DMS114 treated with DMSO at 0.1 percent for 48 hours (cell line): ENCODE data around the gene TSEN2.
"Not testable (repeated sequence)": the region's sequence is repeated elsewhere in the genome, so short reads cannot be mapped to it uniquely, and the experiment has no call there.

Source experiments
- DNase-seq: peaks from one replicate; lab custom pipeline; 2025; ENCODE audit not compliant: unreplicated experiment; lab: John Stamatoyannopoulos, UW

TSEN2 gene

DNA sequence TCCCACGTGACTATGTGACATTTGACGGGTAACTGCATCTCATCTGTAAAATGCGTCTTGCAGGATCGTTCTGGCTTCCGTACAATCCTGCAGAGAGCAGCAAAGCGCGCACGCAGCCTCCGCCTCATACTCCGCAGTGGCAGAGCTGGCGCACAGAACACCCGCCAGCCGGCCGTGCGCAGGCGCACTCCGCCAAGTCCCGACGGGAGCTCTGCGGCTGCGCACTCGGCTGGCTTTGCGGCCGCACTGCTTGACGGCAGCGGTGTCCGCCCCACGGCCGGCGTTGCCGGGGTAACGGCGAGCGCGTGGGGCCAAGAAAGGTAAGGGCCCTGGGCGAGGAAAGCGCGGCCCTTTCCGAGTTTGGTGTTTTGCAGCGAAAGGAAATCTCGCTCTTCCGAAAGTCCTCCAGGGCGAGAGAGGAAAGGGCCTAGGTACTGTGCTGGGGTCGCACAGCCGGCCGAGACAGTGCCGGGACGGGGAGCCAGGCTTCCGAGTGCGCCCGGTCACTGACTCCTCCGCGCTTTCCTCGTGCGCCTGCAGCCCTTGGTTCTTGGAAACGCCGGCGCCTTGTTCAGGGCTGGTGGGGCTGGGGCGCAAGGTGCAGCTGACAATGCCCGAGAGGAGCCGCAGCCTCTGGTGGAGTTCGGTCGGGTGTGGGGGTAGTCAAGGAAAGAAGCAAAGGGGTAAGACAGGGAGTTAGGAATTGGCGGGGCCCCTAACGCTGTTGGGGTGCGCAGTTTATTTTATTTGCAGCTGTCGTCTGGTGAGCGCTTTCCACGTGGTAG, at the start of gene TSEN2:
TSEN2 (plus strand) TSS at position 283 of the 785 bp plus-strand sequence. CDS start 5,321 bp downstream, outside the sequence.
- peak; percentile 80 for DNase-seq

DNA sequence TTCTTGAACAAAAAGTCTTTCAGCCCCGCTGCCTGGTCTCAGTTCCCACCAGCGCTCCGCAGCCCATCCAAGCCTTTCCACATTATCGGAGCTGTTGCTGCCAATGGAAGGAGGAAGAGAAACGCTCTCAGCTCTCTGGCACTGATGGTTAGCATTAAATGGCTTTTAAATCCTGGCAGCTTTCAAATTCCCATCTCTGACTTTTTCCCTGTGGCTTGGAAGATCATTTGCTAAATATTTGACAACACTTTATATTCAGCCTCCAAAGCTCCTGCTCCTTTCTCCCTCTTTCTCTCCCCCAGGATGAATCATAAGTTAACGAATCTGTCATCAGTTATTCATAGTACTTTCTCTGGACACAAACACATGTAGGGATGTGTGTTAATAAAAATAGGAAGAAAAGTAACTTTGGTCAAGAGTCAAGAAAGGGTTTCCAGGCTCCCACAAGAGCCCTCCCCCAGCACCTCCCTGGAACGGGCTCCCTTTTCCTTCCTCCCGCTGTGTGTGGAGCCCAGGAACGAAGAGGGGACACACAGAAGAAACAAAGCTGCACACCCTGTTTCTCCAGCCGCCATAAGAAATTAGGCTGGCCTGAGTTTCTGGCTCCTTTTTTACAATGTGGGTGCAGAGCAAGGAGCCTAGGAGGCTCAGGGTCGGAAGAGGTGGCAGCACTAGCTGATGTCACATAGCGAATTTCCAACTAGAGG, 47.6 kb upstream of the TSEN2 start:
- no peak for DNase-seq

DNA sequence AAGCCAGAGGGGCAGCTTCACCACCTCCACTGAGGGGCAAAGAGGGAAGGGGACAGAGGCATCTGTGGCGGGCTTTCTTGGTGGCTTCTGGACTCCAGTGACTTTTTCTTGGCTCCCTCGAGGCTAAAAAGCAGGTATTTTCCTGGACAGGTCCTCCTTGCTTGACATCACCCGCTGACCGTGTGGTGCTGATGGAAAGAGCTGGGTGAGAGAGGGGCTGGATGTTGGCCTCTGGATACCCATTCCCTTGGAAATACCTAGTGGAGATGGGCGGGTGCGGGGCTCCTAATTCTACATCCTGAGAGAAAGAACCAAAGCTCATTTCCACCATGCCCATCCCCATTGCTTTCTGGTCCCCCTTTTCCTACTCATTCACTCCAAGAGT, 47.1 kb upstream of the TSEN2 start:
- DNase-seq, result no peak

DNA sequence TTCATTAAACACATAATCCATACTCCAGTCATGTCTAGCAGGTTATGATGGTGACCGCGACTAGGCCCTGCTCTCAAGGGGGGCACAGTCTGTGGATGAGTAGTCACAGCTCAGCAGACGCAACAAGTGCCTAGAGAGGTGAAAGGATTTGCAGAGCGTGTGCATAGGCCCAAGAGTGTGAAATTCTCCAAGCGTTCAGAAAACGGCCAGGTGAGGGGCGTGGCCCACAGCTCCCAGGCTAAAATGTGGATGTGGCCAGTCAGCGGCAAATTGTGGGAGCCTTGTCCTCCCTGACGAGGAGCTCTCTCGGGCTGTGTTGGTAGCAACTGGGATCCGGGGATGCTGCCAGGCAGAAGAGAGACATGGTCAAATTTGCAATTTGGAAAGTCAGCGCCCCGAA, 46.4 kb upstream of the TSEN2 start:
- no peak for DNase-seq

DNA sequence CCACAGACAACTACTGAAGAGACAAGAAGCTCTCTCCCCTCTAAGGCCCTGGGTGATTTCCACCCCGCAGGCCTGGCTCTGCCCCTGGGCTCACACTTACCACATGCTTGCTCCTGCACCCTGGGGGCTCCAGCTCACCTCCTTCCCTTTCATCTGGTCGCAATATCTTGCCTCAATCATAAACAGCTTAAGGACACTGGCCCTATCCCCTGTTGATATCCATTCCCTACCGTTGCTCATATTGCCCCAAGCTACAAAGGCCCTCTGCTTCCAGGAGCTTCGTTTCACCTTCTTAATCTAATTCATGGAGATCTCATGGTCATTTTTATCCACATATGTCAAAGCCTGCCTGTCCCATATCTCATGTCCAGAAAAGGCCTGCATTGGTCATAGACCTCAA, 46.0 kb upstream of the TSEN2 start:
- DNase-seq, result no peak

DNA sequence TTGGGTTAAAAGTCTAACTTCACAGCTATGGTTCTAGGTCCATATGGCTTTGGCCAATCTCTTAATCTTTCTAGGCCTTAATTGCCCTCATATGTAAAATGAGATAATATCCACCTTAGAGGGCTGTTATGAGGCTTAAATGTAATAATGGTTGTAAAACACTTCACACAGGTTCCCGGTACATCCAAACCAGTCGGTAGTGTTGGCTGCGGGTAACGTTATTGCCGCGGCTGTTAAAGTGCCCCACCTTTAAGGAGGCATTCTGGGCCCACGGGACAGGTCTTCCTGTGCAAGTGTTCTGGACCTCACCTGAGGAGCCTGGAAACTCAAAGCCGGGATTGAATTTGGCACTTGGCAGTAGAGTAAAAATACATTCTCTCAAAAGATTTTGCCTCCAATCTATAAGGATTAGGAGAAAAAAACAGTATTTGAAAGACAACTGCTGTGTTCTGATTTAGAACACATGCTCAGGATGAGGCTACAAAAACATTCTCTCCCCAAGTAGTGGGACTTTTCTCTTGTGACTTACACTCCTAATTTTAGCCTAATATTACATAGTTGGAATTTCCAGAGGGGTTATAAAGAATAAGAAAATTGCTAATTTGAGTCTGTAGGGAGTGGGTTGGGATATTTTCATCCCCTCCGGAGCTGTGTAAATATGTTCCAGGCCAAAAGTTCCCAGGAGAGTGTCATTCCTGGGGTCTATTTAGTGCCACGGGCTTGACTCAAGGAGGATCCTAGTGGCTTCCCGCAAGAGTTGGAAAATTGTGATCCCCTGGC, 44.9 kb upstream of the TSEN2 start:
- no peak for DNase-seq

DNA sequence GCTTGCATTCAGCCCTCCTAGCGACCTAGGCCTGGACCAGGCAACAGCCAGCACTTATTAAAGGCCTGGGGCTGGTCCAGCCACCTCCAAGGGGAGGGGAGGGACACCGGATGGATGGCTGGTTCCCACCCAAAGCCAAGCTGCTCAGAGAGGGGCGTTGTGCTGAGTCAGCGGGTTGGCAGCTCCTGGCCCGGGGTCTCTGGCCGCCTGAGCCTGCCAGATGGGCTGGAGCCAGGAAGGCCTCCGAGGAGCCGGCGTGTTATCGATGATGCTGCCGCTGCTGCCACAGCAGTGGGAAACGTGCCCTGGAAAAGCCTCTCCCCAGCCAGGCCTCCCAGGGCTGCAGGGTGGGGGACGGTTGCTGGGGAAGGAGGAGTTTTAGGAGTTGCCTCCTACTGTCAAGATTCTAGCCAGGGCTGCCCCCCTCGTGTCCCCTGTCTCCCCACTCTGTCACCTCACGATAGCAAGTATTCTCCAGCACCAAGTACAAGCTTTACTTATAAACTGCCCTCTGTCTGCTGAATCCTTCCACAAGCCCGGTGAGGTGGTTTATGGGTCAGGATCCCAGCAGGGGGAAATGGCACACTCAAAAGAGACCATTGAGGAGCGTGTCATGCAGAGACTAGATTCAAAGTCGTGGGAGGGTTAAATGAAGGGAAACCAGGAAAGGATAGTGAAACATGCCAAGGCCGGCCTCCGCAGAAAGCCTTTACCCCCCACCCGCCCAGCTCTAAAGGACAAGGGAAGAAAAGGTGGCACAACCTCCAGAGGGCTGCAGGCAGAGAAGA, 43.2 kb upstream of the TSEN2 start:
- no peak for DNase-seq

DNA sequence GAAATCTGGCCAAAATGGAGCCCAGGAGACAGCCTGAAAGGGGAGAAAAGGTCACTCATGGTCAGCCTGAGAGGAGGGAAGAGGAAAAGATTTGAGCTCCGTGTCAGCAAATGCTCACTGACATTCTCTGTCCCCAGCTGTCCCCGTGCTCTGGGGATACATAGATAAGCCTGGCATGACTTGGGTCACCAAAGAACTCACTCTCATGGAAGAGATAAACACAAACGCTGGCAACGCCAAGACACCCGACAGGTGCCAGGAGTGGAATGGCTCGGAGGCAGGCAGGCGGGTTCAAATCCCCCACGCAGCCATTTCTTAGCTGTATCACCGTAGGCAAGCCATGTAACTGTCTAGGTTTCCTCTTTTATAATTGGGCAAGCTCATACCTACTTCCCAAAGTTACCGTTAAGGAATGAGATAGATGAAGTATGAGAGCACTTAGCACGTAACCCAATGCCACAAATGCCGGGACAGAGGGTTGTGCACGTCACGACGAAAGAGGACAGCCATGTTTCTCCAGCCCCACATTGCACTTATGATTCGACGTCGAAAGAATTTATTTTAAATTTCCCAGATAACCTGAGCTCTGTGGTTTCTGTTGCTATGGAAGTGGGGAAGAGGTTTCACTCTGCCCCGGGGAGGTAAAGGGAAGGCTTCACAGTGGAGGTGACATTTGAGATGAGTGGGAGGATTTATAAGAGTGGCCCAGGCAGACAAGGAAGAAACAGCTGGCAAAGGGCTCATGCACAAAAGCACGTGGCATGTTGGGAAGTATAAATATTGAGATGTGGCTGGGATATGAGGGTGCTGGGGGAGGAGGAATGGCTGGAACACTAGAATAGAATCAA, 41.4 kb upstream of the TSEN2 start:
- DNase-seq, result no peak

DNA sequence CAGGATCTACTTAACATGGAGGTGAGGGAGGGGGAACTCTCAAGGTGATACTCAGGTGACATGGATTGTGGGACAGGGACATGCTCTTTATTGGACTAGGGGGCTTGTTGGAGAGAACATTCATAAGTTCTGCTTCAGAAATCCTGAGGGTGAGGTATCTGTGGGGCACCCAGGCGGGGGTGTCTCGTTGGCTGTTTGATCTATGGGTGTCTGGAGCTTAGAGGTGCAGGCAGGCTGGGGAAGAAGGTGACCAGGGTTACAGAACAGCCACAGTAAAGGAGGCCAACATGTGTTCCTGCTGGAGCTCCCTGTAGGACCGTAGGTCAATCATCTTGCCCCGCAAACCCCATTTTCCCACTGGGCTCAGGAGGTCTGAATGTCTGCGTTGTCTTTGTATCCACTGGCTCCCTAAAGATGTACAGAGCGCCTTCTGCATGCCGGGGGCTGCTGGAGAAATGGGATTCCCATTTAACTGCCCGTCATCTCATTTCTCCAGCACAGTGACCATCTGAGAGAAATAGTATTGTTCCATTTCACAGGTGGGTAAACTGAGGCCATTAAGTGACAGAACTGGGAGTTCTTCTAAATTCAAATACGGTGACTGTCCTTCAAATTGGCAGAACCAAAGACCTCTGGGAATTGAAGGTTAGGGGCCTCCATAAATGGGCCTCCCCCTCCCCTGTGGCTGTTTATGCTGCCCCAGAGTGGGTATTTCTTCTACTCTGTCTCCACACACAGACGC, 40.3 kb upstream of the TSEN2 start:
- no peak for DNase-seq

DNA sequence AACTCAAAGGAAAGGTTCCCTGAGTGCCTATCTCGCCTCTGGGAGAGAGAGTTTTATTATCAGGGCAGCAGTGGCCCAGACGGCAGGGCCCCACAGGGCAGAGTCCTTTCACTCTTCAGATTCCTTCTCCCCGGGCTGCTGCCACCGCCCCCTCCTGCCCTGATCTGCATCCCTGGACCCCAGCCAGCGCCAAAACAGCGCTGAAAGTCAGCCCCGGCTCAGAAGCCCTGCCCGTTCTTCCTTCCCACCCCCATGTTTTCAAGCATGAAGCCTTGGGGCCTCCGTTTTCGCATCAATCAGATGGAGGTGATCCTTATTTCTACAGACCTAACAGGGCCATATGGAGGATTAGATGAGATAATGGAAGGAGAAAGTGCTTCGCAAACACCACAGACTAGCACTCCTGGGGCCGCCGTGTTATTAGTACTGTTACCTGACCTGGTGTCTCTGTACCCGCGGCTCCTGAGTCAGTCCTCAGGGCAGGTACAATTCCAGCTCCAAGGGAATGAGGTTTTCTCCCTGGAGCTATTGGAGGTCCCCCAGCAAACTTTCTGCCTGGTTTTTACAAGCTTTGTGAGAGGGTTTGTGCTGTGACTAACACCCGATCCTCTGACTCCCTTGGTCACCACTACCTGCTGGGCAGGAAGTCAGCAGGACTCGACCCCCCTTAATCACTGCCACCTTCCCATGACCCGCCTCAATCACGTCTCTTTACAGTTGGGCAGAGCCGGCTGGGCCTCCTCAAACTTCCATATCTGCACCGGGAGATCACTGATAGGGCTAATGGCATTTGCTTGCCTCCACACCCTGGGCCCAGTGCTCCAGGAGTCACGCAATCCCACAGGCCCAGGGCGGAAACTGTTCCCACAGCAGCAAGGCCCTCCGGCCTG, 39.5 kb upstream of the TSEN2 start:
- DNase-seq, result no peak

DNA sequence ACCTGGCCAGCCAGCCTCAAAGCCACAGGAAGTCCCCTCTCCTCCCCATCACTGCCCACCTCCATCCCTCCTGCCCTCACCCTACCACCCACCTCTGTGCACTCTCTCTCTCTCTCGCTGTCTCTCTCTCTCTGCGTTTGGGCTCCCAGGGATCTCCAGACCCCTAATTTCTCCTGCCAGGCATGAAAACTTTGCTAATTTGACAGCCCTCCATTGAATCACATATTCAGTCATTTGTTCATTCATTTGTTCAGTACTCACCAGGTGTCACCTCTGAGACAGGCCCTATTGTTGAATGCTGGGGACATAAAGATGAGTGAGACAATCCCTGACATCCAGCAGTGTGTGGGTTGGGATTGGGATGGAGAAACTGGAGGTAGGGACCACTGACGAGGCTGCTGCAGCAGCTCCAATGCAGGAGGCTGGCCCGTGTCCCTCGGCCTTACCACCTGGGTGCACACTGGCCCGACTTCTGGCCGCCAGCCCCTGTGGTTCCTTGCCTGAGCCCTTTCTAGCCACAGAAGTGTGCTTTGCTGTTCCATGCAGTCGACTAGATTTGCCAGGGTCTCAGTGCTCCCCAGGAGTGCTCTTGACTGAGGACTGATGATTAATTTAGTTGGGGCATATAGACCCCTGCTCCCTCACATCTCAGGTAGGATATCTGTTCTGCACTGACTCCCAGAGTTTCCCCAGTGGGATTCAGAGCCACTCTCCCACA, 38.6 kb upstream of the TSEN2 start:
- DNase-seq, result no peak

DNA sequence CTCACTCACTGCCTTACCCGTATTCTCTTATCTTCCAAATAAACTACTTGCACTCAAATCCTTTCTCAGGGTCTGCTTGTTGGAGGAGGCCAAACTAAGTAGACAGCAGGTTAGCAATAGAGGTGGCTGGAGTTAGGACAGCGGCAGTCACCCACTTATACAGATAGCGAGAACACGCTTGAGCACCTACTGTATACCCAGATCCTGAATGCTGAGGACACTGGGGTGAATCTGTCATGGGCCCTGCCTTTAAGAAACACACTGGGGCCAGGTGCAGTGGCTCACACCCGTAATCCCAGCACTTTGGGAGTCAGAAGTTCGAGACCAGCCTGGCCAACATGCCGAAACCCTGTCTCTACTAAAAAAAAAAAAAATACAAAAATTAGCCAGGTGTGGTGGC, 38.0 kb upstream of the TSEN2 start:
- DNase-seq, result no peak

DNA sequence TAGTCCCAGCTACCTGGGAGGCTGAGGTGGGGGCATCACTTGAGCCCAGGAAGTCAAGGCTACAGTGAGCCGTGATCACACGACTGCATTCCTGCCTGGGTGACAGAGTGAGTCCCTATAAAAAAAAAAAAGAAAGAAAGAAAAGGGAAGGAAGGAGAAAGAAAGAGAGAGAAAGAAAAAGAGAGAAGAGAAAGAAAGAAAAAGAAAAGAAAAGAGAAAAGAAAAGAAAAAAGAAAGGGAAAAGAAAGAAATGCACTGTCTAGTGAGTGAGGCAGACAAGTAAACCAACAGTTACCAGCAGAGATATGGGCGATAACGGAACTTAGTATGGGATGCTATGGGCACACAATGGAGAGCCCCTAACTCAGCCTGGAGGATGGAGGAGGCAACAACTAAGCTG, 37.2 kb upstream of the TSEN2 start:
- no peak for DNase-seq

DNA sequence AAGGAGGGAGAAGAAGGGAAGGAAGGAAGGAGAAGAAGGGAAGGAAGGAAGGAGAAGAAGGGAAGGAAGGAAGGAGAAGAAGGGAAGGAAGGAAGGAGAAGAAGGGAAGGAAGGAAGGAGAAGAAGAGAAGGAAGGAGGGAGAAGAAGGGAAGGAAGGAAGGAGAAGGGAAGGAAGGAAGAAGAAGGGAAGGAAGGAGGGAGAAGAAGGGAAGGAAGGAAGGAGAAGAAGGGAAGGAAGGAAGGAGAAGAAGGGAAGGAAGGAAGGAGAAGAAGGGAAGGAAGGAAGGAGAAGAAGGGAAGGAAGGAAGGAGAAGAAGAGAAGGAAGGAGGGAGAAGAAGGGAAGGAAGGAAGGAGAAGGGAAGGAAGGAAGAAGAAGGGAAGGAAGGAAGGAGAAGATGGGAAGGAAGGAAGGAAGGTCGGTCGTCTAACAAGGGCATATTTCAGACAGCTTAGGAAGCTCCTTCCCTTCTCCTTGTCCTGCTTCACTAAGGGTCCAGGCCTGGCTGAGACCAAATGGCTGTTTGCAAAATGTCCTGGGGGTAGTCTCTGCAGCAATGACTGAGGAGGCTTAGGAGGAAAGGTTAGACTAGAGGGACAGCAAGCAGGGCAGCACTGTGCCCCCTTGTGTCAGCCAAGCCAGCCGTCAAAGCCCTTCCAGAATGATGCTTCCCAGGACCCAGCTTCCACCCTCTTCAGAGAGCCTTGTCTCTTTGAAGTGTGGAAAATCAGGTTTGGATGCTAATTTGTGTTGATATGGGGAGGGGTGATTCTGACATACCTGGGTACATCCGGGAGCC, 35.7 kb upstream of the TSEN2 start:
- not testable (repeated sequence) for DNase-seq

DNA sequence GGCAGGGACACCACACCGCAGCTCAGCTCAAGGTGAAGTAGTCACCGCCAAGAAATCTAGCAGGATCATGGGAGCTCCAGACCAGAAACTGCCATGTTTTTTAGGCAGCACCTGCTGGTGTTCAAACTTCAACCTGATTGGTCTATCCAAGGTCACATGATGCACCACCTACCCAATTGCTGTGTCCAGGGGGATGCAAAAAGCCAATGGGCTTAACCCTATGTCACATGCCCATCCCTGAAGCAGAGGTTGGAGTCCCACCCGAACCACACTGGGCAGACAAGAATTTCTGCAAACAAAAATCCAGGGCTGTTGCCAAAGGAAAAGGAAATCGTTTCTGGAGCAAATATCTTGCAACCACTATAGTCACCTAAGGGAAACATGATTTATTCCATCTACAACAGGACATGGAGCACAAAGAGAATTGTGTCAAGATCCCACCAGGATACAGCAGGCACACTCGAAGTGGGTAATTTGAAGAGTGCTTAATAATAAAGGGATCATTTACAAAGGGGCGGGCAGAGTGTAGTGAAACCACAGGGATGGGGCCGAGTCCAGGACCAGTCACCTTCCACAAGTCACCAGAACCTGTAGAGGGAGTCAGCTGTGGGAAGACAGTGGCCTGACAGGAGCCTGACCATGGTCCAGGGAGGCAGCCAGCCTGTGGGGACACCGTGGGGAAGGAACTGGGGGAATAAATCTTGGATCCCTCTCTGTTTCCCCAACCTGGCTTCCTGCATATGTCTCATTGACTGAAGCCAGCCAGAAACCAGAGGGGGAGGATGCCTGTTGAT, 34.2 kb upstream of the TSEN2 start:
- DNase-seq, result no peak

DNA sequence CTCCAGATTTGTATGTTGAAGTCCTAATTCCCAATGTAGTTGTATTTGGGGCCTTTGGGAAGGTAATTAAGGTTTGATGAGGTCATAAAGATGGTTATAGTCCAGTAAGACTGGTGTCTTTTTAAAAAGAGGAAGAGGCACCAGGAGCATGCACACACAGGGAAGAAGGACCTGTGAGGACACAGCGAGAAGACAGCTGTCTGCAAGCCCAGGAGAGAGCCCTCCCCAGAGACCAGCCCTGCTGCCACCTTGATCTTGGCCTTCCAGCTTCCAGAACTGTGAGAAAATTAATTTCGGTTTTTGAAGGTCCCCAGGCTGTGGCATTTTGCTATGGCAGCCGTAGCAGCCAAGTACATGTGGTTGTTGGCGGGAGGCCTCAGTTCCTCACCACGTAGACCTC, 32.8 kb upstream of the TSEN2 start:
- DNase-seq, result no peak
